SK-N-SH treated with all-trans-retinoic acid at 6 μM for 48 hours (cell line): ENCODE measurements around the gene SNRPA1.

ENCODE experiments used
- ATAC-seq: fragments of 200-7000 bp; cut with Tn5 transposase; 3 replicates; pipeline ENCODE4 v1.9.1; 2020; ENCODE audit warnings: mild to moderate bottlenecking, moderate library complexity
- ARNTL ChIP-seq: fragments of 450-650 bp; formaldehyde crosslinking; IDR thresholded peaks from 2 replicates; pipeline ENCODE4 v1.5.0; 2020; ENCODE audit warnings: low read depth, mild to moderate bottlenecking, moderate library complexity, borderline replicate concordance
- BACH2 ChIP-seq: fragments of 250-450 bp; sonication (Bioruptor Pico); IDR thresholded peaks from 2 replicates; pipeline ENCODE4 v1.9.0; 2021; ENCODE audit warnings: mild to moderate bottlenecking, borderline replicate concordance
- CREB5 ChIP-seq: fragments of 250-450 bp; sonication (Bioruptor Pico); IDR thresholded peaks from 2 replicates; pipeline ENCODE4 v1.5.1; 2020; ENCODE audit warnings: low read depth, mild to moderate bottlenecking, moderate library complexity
- CSRNP3 ChIP-seq: fragments of 250-450 bp; sonication (Bioruptor Pico); IDR thresholded peaks from 2 replicates; pipeline ENCODE4 v1.5.1; 2021; ENCODE audit warnings: mild to moderate bottlenecking, moderate library complexity
- ESRRG ChIP-seq: fragments of 250-450 bp; sonication (Bioruptor Pico); IDR thresholded peaks from 2 replicates; pipeline ENCODE4 v1.6.1; 2021; ENCODE audit warnings: mild to moderate bottlenecking
- GLIS3 ChIP-seq: fragments of 250-450 bp; sonication (Bioruptor Pico); IDR thresholded peaks from 2 replicates; pipeline ENCODE4 v1.5.0; 2020; ENCODE audit warnings: mild to moderate bottlenecking, moderate library complexity
- ISL1 ChIP-seq: fragments of 250-450 bp; sonication (Bioruptor Pico); IDR thresholded peaks from 2 replicates; pipeline ENCODE4 v2.1.2; 2022; ENCODE audit warnings: mild to moderate bottlenecking, moderate library complexity
- OSR1 ChIP-seq: fragments of 250-450 bp; sonication (Bioruptor Pico); IDR thresholded peaks from 2 replicates; pipeline ENCODE4 v1.8.0; 2022; ENCODE audit warnings: moderate library complexity, mild to moderate bottlenecking, inconsistent platforms
- PATZ1 ChIP-seq: fragments of 250-450 bp; sonication (Bioruptor Pico); IDR thresholded peaks from 2 replicates; pipeline ENCODE4 v1.8.0; 2020; ENCODE audit warnings: mild to moderate bottlenecking, moderate library complexity, borderline replicate concordance
- POU6F1 ChIP-seq: fragments of 250-450 bp; sonication (Bioruptor Pico); IDR thresholded peaks from 2 replicates; pipeline ENCODE4 v1.8.0; 2021; ENCODE audit warnings: low read depth, mild to moderate bottlenecking, moderate library complexity, borderline replicate concordance
- PPARA ChIP-seq: fragments of 250-450 bp; sonication (Bioruptor Pico); IDR thresholded peaks from 2 replicates; pipeline ENCODE4 v1.5.0; 2020; ENCODE audit warnings: mild to moderate bottlenecking, borderline replicate concordance
- RARB ChIP-seq: fragments of 250-450 bp; sonication (Bioruptor Pico); IDR thresholded peaks from 2 replicates; pipeline ENCODE4 v1.8.0; 2021; ENCODE audit warnings: mild to moderate bottlenecking, moderate library complexity
- SNAI2 ChIP-seq: fragments of 250-450 bp; sonication (Bioruptor Pico); IDR thresholded peaks from 2 replicates; pipeline ENCODE4 v1.5.0; 2020; ENCODE audit warnings: mild to moderate bottlenecking, moderate library complexity
- TCF4 ChIP-seq: fragments of 250-450 bp; sonication (Bioruptor Pico); IDR thresholded peaks from 2 replicates; pipeline ENCODE4 v1.8.0; 2021; ENCODE audit warnings: mild to moderate bottlenecking, moderate library complexity, borderline replicate concordance
- TOX ChIP-seq: fragments of 250-450 bp; sonication (Bioruptor Pico); IDR thresholded peaks from 2 replicates; pipeline ENCODE4 v1.8.0; 2021; ENCODE audit warnings: mild to moderate bottlenecking, moderate library complexity, borderline replicate concordance
- TSHZ2 ChIP-seq: fragments of 250-450 bp; sonication (Bioruptor Pico); IDR thresholded peaks from 2 replicates; pipeline ENCODE4 v1.5.0; 2020; ENCODE audit warnings: mild to moderate bottlenecking, moderate library complexity
- ZC3H10 ChIP-seq: fragments of 250-450 bp; sonication (Bioruptor Pico); IDR thresholded peaks from 2 replicates; pipeline ENCODE4 v1.5.1; 2021; ENCODE audit warnings: mild to moderate bottlenecking, moderate library complexity
- ZFP3 ChIP-seq: fragments of 250-450 bp; sonication (Bioruptor Pico); IDR thresholded peaks from 2 replicates; pipeline ENCODE4 v1.5.0; 2020; ENCODE audit warnings: mild to moderate bottlenecking, moderate library complexity
- ZFP30 ChIP-seq: fragments of 450-650 bp; formaldehyde crosslinking; IDR thresholded peaks from 2 replicates; pipeline ENCODE4 v1.5.0; 2022; ENCODE audit warnings: mild to moderate bottlenecking, moderate library complexity
- ZNF565 ChIP-seq: fragments of 450-650 bp; formaldehyde crosslinking; conservative IDR thresholded peaks from 2 replicates; pipeline ENCODE4 v1.5.0; 2020; ENCODE audit warnings: low read depth, mild to moderate bottlenecking, moderate library complexity
- ZNF70 ChIP-seq: fragments of 450-650 bp; formaldehyde crosslinking; IDR thresholded peaks from 2 replicates; pipeline ENCODE4 v1.5.0; 2020; ENCODE audit warnings: mild to moderate bottlenecking, moderate library complexity
- ZNF8 ChIP-seq: fragments of 450-650 bp; formaldehyde crosslinking; IDR thresholded peaks from 2 replicates; pipeline ENCODE4 v1.5.0; 2020; ENCODE audit warnings: mild to moderate bottlenecking, moderate library complexity

The SNRPA1 gene

GRCh38 chr15:101246391-101246790, 48.7 kb downstream of the SNRPA1 start:
- ATAC-seq: no peak
- no peak for TF ChIP-seq TOX
- TF ChIP-seq OSR1 (CRISPR knock-in tag): no peak
- TF ChIP-seq BACH2: no peak
- no peak for TF ChIP-seq ARNTL (CRISPR knock-in tag)
- TF ChIP-seq ZC3H10: no peak
- no peak for TF ChIP-seq ZNF70 (CRISPR knock-in tag)
- TF ChIP-seq GLIS3 (CRISPR knock-in tag): no peak
- TF ChIP-seq ZFP3: no peak

GRCh38 chr15:101244889-101245668, 50.0 kb downstream of the SNRPA1 start:
- no peak for TF ChIP-seq ZNF565
- TF ChIP-seq GLIS3 (CRISPR knock-in tag): no peak
- TF ChIP-seq ESRRG: no peak
- no peak for TF ChIP-seq TSHZ2 (CRISPR knock-in tag)
- TF ChIP-seq OSR1 (CRISPR knock-in tag): no peak
- TF ChIP-seq BACH2: no peak
- TF ChIP-seq ZNF70 (CRISPR knock-in tag): no peak
- no peak for TF ChIP-seq ISL1 (CRISPR knock-in tag)
- no peak for TF ChIP-seq ARNTL (CRISPR knock-in tag)
- no peak for TF ChIP-seq TOX
- no peak for TF ChIP-seq ZC3H10
- no peak for TF ChIP-seq PATZ1 (CRISPR knock-in tag)
- TF ChIP-seq ZNF8 (CRISPR knock-in tag): no peak
- TF ChIP-seq CSRNP3 (CRISPR knock-in tag): no peak
- TF ChIP-seq PPARA (CRISPR knock-in tag): no peak
- no peak for TF ChIP-seq TCF4
- TF ChIP-seq CREB5 (CRISPR knock-in tag): no peak
- TF ChIP-seq ZFP30 (CRISPR knock-in tag): no peak
- TF ChIP-seq SNAI2 (CRISPR knock-in tag): no peak
- no peak for ATAC-seq

- ATAC-seq: no peak
- TF ChIP-seq OSR1 (CRISPR knock-in tag): no peak
- TF ChIP-seq ZNF565: no peak
- TF ChIP-seq ISL1 (CRISPR knock-in tag): no peak
- TF ChIP-seq SNAI2 (CRISPR knock-in tag): no peak
- TF ChIP-seq PPARA (CRISPR knock-in tag): no peak
- TF ChIP-seq TCF4: no peak
- TF ChIP-seq ZFP3: no peak
- no peak for TF ChIP-seq CSRNP3 (CRISPR knock-in tag)
- TF ChIP-seq POU6F1 (CRISPR knock-in tag): no peak
- no peak for TF ChIP-seq BACH2
- TF ChIP-seq ZNF8 (CRISPR knock-in tag): no peak
- no peak for TF ChIP-seq ESRRG
- TF ChIP-seq ARNTL (CRISPR knock-in tag): no peak
- TF ChIP-seq ZFP30 (CRISPR knock-in tag): no peak
- no peak for TF ChIP-seq RARB
Observed at GRCh38 chr15:101244036-101244781, 50.8 kb downstream of the SNRPA1 start.
